ENCODE data around the gene PRC1. TPM values are rescaled to one million over a fixed set of nuclear protein-coding genes. Genes with fewer than 3 reads are reported as not detected.

Gene PRC1, protein sequence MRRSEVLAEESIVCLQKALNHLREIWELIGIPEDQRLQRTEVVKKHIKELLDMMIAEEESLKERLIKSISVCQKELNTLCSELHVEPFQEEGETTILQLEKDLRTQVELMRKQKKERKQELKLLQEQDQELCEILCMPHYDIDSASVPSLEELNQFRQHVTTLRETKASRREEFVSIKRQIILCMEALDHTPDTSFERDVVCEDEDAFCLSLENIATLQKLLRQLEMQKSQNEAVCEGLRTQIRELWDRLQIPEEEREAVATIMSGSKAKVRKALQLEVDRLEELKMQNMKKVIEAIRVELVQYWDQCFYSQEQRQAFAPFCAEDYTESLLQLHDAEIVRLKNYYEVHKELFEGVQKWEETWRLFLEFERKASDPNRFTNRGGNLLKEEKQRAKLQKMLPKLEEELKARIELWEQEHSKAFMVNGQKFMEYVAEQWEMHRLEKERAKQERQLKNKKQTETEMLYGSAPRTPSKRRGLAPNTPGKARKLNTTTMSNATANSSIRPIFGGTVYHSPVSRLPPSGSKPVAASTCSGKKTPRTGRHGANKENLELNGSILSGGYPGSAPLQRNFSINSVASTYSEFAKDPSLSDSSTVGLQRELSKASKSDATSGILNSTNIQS
- 1 to 10 TPM; 7.7 to 8.1 TPM for total RNA-seq
- polyA plus RNA-seq: 1 to 10 TPM; 3.5 to 6.0 TPM
- long read RNA-seq, donor 1, partial matches to known transcripts: 0 of 3 reads
- long read RNA-seq, donor 1, other reads (novel, unspliced or antisense): 3 of 3 reads
- long read RNA-seq, donor 2, partial matches to known transcripts: 0 of 1 reads
- long read RNA-seq, donor 2, other reads (novel, unspliced or antisense): 1 of 1 reads

DNA sequence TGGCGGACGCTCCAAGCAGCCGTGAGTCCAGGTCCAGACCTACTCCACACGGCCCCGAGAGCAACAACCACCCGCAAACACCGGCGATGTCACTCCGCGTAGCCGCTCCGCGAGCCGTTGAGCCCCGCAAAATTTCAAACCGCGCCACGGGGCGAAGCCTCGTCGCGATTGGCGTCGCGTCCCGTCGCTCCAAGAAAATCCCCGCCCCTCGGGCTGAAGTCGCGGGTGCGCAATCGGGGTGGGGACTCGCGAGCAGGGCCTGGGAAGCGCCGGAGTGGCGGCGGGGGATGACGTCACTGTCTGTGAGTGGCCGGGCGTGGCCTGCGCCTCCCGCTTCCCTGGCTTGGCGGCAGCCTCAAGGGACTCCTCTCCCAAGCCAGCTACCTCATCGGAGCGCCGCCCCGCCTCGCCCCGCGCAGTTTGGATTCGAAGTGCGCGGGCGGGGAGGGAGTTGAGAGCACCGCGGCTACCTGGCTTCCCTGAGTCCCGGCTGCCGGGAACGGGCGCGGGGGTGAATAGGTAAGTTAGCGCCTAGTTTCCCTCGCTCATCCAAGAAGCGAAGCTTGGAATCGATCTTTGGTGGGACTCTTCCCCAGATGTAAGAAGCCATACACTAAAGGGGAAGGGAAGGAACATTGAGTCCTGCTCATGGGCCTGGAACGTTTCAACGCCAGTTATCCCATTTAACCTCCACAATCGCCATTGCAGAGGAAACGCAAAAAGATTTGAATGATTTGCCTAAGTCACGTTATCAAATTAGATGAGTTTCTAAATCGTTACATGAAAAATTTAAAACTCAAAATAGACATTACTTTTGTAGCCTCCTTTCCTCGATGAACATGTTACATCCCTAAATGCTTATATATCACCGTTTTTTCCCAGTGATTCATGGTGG is at the start of gene PRC1:
Gene PRC1 (minus strand): TSS at position 119 of the 895 bp plus-strand sequence. CDS start 118 bp downstream, at position 1.
- Histone ChIP-seq H3K9me3 (ENCODE audit: control insufficient read depth, low read length) (no peaks in the 10 kb centered on the region), H3K27me3 (ENCODE audit: control insufficient read depth in 1 of 2, insufficient read depth in 2 of 2, low read length in 1 of 2) (no peaks in the 10 kb centered on the region), H3K4me3 (ENCODE audit: low read length in 2 of 2) (peak within 1 kb of the TSS; percentile 50 to 63), H3K36me3 (ENCODE audit: control insufficient read depth in 1 of 2, insufficient read depth in 2 of 2, low read length in 1 of 2) (peaks cover 0 to 10% of the 10 kb centered on the region in 2 donors), H3K4me1 (ENCODE audit: control insufficient read depth in 1 of 2, insufficient read depth in 2 of 2, low read length in 2 of 2) (no peaks in the 10 kb centered on the region), H3K27ac (ENCODE audit: low read depth in 1 of 2, low read length in 2 of 2) (peak within 1 kb of the TSS; percentile 36 to 77)
- intact Hi-C loops (cut with DNase I): loop anchor here (2.0 to 5.0 kb wide), 2 partner anchors 37 to 38 kb away; no protein-coding TSS in a partner anchor
- WGBS, 2 donors: 0 to 1% methylated on average over 69 to 75 of the region's 75 CpGs
- ATAC-seq (ENCODE audit: low FRiP score) (peak; percentile 100), DNase-seq (peak; percentile 99)

DNA sequence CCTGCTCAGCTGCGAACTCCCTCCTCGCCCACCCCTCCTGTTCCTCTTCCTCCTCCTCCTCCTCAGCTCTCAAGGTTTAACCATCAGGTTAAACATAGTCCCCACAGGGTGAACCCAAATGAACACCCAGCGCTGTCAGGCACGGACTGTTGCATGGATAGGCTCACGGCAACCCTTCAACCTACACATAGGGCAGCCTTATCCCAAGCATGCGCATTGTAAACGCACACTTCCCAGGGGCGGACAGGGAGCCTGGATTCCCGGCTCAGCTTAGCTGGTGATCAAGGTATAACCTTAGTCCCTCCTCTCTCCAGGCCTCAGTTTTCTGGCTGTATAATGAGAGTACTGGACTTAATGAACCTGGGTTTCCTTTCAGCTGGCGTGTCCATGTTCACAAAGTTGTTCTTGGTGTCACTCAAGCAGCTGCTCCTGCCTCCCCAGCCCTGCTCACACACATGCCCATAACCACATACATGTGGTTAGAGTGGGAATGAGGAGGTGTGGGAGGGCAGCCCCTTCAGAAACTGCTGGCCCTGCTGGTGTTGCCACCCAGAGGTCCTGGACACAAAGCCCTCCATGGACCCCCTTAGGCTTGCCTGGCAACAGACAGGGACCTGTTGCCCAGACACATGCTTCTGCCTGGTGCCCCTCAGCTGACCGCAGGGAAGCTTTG is 49.0 kb upstream of the PRC1 start:
- 86 to 87% methylated on average over 11 of the region's 11 CpGs for WGBS, 2 donors
- intact Hi-C loops (cut with DNase I): no loop called here
- DNase-seq (no peak), ATAC-seq (ENCODE audit: low FRiP score) (no peak)
- Histone ChIP-seq H3K36me3 (ENCODE audit: control insufficient read depth in 1 of 2, insufficient read depth in 2 of 2, low read length in 1 of 2) (no peaks in the 10 kb centered on the region), H3K4me1 (ENCODE audit: control insufficient read depth in 1 of 2, insufficient read depth in 2 of 2, low read length in 2 of 2) (no peaks in the 10 kb centered on the region), H3K4me3 (ENCODE audit: low read length in 2 of 2) (no peak overlapping the region), H3K27me3 (ENCODE audit: control insufficient read depth in 1 of 2, insufficient read depth in 2 of 2, low read length in 1 of 2) (no peaks in the 10 kb centered on the region), H3K27ac (ENCODE audit: low read depth in 1 of 2, low read length in 2 of 2) (no peak overlapping the region), H3K9me3 (ENCODE audit: control insufficient read depth, low read length) (no peaks in the 10 kb centered on the region)

GRCh38 chr15:91040856-91041255 is 46.5 kb upstream of the PRC1 start:
- WGBS, 2 donors: 81 to 84% methylated on average over 8 of the region's 8 CpGs
- intact Hi-C loops (cut with DNase I): no loop called here
- ATAC-seq (ENCODE audit: low FRiP score): no peak
- H3K27me3 ChIP-seq (ENCODE audit: control insufficient read depth in 1 of 2, insufficient read depth in 2 of 2, low read length in 1 of 2): no peaks in the 10 kb centered on the region
- H3K4me1 ChIP-seq (ENCODE audit: control insufficient read depth in 1 of 2, insufficient read depth in 2 of 2, low read length in 2 of 2): no peaks in the 10 kb centered on the region
- H3K9me3 ChIP-seq (ENCODE audit: control insufficient read depth, low read length): no peaks in the 10 kb centered on the region
- no peaks in the 10 kb centered on the region for H3K36me3 ChIP-seq (ENCODE audit: control insufficient read depth in 1 of 2, insufficient read depth in 2 of 2, low read length in 1 of 2)
- H3K4me3 ChIP-seq (ENCODE audit: low read length in 2 of 2): no peak overlapping the region
- DNase-seq: no peak
- H3K27ac ChIP-seq (ENCODE audit: low read depth in 1 of 2, low read length in 2 of 2): no peak overlapping the region

GRCh38 chr15:91039996-91040395 is 45.7 kb upstream of the PRC1 start:
- 79 to 85% methylated on average over 3 of the region's 3 CpGs for WGBS, 2 donors
- intact Hi-C loops (cut with DNase I): loop anchor here in 1 of 2 donors (10.0 kb wide), 1 partner anchor 85 kb away; the partner anchor contains the start of gene RCCD1
- Histone ChIP-seq H3K4me3 (ENCODE audit: low read length in 2 of 2) (no peak overlapping the region), H3K4me1 (ENCODE audit: control insufficient read depth in 1 of 2, insufficient read depth in 2 of 2, low read length in 2 of 2) (no peaks in the 10 kb centered on the region), H3K9me3 (ENCODE audit: control insufficient read depth, low read length) (no peaks in the 10 kb centered on the region), H3K36me3 (ENCODE audit: control insufficient read depth in 1 of 2, insufficient read depth in 2 of 2, low read length in 1 of 2) (no peaks in the 10 kb centered on the region), H3K27ac (ENCODE audit: low read depth in 1 of 2, low read length in 2 of 2) (no peak overlapping the region), H3K27me3 (ENCODE audit: control insufficient read depth in 1 of 2, insufficient read depth in 2 of 2, low read length in 1 of 2) (no peaks in the 10 kb centered on the region)
- no peak for DNase-seq
- ATAC-seq (ENCODE audit: low FRiP score): no peak

GRCh38 chr15:91032919-91033803 is 38.8 kb upstream of the PRC1 start:
- ATAC-seq (ENCODE audit: low FRiP score): no peak

DNA sequence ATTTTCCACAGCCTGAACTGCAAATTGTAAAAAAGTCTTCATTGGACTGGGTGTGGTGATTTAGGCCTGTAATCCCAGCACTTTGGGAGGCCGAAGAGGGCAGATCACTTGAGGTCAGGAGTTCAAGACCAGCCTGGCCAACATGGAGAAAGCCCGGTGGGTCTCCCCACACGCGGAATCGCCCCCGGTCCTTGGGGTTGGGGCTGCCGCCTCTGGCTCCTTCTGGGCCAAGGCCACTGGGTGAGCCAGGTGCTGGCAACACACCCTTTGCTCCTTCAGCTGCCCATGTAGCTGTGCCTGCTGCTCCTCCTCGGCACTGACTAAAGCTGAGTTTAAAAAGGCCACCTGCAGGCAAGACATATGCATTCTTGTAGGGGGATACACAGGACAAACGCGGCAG is 37.5 kb upstream of the PRC1 start:
- Histone ChIP-seq H3K27me3 (ENCODE audit: control insufficient read depth in 1 of 2, insufficient read depth in 2 of 2, low read length in 1 of 2) (no peaks in the 10 kb centered on the region), H3K36me3 (ENCODE audit: control insufficient read depth in 1 of 2, insufficient read depth in 2 of 2, low read length in 1 of 2) (no peaks in the 10 kb centered on the region), H3K27ac (ENCODE audit: low read depth in 1 of 2, low read length in 2 of 2) (no peak overlapping the region), H3K4me3 (ENCODE audit: low read length in 2 of 2) (no peak overlapping the region), H3K4me1 (ENCODE audit: control insufficient read depth in 1 of 2, insufficient read depth in 2 of 2, low read length in 2 of 2) (no peaks in the 10 kb centered on the region), H3K9me3 (ENCODE audit: control insufficient read depth, low read length) (no peaks in the 10 kb centered on the region)
- WGBS, 2 donors: 79 to 83% methylated on average over 10 of the region's 10 CpGs
- no peak for DNase-seq
- intact Hi-C loops (cut with DNase I): loop anchor here in 1 of 2 donors (10.0 kb wide), 1 partner anchor 77 kb away; the partner anchor contains the start of gene RCCD1
- ATAC-seq (ENCODE audit: low FRiP score): no peak

More at GRCh38 chr15:91032919-91033803, 38.8 kb upstream of the PRC1 start:
- Histone ChIP-seq H3K4me3 (ENCODE audit: low read length in 2 of 2) (no peak overlapping the region), H3K27ac (ENCODE audit: low read depth in 1 of 2, low read length in 2 of 2) (no peak overlapping the region), H3K36me3 (ENCODE audit: control insufficient read depth in 1 of 2, insufficient read depth in 2 of 2, low read length in 1 of 2) (no peaks in the 10 kb centered on the region), H3K9me3 (ENCODE audit: control insufficient read depth, low read length) (no peaks in the 10 kb centered on the region), H3K27me3 (ENCODE audit: control insufficient read depth in 1 of 2, insufficient read depth in 2 of 2, low read length in 1 of 2) (no peaks in the 10 kb centered on the region), H3K4me1 (ENCODE audit: control insufficient read depth in 1 of 2, insufficient read depth in 2 of 2, low read length in 2 of 2) (no peaks in the 10 kb centered on the region)
- DNase-seq: peak in 1 of 2 donors; percentile 56
- intact Hi-C loops (cut with DNase I): loop anchor here in 1 of 2 donors (10.0 kb wide), 1 partner anchor 78 kb away; the partner anchor contains the start of gene RCCD1
- WGBS, 2 donors: 37 to 46% methylated on average over 12 of the region's 12 CpGs

- DNase-seq: no peak
- intact Hi-C loops (cut with DNase I): loop anchor here in 1 of 2 donors (10.0 kb wide), 1 partner anchor 73 kb away; the partner anchor contains the start of gene RCCD1
- Histone ChIP-seq H3K27me3 (ENCODE audit: control insufficient read depth in 1 of 2, insufficient read depth in 2 of 2, low read length in 1 of 2) (no peaks in the 10 kb centered on the region), H3K9me3 (ENCODE audit: control insufficient read depth, low read length) (no peaks in the 10 kb centered on the region), H3K4me3 (ENCODE audit: low read length in 2 of 2) (no peak overlapping the region), H3K27ac (ENCODE audit: low read depth in 1 of 2, low read length in 2 of 2) (no peak overlapping the region), H3K4me1 (ENCODE audit: control insufficient read depth in 1 of 2, insufficient read depth in 2 of 2, low read length in 2 of 2) (no peaks in the 10 kb centered on the region), H3K36me3 (ENCODE audit: control insufficient read depth in 1 of 2, insufficient read depth in 2 of 2, low read length in 1 of 2) (no peaks in the 10 kb centered on the region)
- 63 to 66% methylated on average over 1 of the region's 1 CpG for WGBS, 2 donors
- ATAC-seq (ENCODE audit: low FRiP score): no peak
These were observed 33.3 kb upstream of the PRC1 start for GRCh38 chr15:91027677-91028076.
